Fibroblast of mammary gland (primary cell): ENCODE data around the gene NOC2L.

Experiments
- DNase-seq: peaks from one replicate; pipeline ENCODE4 v3.0.0-alpha.2; 2010; ENCODE audit warnings: low read depth
- H3K4me3 ChIP-seq: 2 replicates; pipeline ENCODE4 v1.5.1; 2011; ENCODE audit warnings: low read depth, mild to moderate bottlenecking, low read length, moderate library complexity; ENCODE audit not compliant: control insufficient read depth
- TF ChIP-seq, protein P1 (sequence below): conservative IDR thresholded peaks from 2 replicates; pipeline ENCODE4 v1.5.1; 2011; ENCODE audit warnings: low read depth, low read length, inconsistent platforms; ENCODE audit not compliant: control insufficient read depth, insufficient read depth

The NOC2L gene

GRCh38 chr1:934991-935750 is 23.9 kb downstream of the NOC2L start:
- TF ChIP-seq, protein P1, sequence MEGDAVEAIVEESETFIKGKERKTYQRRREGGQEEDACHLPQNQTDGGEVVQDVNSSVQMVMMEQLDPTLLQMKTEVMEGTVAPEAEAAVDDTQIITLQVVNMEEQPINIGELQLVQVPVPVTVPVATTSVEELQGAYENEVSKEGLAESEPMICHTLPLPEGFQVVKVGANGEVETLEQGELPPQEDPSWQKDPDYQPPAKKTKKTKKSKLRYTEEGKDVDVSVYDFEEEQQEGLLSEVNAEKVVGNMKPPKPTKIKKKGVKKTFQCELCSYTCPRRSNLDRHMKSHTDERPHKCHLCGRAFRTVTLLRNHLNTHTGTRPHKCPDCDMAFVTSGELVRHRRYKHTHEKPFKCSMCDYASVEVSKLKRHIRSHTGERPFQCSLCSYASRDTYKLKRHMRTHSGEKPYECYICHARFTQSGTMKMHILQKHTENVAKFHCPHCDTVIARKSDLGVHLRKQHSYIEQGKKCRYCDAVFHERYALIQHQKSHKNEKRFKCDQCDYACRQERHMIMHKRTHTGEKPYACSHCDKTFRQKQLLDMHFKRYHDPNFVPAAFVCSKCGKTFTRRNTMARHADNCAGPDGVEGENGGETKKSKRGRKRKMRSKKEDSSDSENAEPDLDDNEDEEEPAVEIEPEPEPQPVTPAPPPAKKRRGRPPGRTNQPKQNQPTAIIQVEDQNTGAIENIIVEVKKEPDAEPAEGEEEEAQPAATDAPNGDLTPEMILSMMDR, result no peak
- no peak for DNase-seq

DNA sequence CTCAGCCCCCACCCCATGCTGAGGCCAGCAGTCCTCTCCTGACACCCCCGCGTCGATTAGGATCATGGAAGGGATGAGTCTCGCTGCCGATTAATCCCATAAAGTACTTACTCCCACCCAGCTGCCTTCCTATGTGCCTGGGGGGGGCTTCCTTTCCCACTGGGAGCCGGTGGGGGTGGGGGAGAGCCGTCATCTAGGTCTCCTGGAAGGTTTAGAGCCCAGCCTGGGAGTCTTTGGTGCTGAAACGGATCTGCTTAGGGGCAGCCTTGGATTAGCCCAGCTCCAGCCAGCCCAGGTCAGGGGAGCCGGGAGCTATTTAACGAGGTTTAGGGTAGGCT is 25.5 kb downstream of the NOC2L start:
- TF ChIP-seq, protein P1, result no peak
- DNase-seq, result no peak
- H3K4me3 ChIP-seq, result no peak overlapping the region

More at GRCh38 chr1:934991-935750, 23.9 kb downstream of the NOC2L start:
- H3K4me3 ChIP-seq, result no peak overlapping the region

- TF ChIP-seq, protein P1, result no peak
- H3K4me3 ChIP-seq, result no peak overlapping the region
- DNase-seq, result no peak
Measured at GRCh38 chr1:932776-933602, 26.1 kb downstream of the NOC2L start.

DNA sequence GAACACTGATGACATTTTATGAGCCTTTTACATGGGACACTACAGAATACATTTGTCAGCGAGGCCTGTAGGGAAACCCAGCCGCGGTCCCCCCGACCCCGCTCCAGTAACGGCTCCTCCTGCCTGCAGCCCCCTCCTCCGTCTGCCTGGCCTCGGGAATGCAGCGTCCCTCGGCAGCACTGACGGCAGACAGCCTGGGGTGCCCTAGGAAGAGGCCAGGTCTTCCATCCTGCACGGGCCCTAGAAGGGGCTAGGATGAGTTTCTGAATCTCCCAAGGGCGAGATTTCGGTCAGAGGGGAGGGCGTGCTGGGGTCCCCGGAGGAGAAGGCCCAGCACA is 26.9 kb downstream of the NOC2L start:
- DNase-seq, result no peak
- TF ChIP-seq, protein P1, result no peak
- H3K4me3 ChIP-seq, result no peak overlapping the region

- no peak overlapping the region for H3K4me3 ChIP-seq
- TF ChIP-seq, protein P1, result no peak
- no peak for DNase-seq
Measured at GRCh38 chr1:931380-932172, 27.5 kb downstream of the NOC2L start.

- TF ChIP-seq, protein P1, result no peak
- no peak overlapping the region for H3K4me3 ChIP-seq
- no peak for DNase-seq
Measured at GRCh38 chr1:930633-931138, 28.4 kb downstream of the NOC2L start.
